ENCODE results near the gene XCL2. TPM values are rescaled to one million over a fixed set of nuclear protein-coding genes. Genes with fewer than 3 reads are reported as not detected.

Gene XCL2
- total RNA-seq, 1 experiment from 2014 or later, result not detected

DNA sequence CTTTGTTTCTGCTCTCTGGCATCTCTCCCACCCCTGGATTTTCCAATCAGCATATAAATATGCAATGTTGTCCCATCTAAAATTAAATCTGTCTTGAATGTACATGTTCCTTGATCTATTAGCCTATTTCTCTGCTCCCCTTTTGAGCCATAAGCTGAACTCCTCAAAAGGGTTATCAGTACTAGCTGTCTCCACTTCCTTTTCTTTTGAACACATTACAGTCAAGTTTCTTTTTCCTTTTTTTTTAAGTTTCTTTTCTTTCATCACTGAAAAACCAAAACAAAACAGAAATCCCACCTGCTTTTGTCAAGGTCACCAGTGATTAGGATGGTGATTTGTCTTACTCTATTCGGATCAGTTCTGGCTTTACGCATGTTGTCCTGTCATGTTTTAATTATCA lies 29.3 kb downstream of the XCL2 start (continued):
- TF ChIP-seq, protein P1, sequence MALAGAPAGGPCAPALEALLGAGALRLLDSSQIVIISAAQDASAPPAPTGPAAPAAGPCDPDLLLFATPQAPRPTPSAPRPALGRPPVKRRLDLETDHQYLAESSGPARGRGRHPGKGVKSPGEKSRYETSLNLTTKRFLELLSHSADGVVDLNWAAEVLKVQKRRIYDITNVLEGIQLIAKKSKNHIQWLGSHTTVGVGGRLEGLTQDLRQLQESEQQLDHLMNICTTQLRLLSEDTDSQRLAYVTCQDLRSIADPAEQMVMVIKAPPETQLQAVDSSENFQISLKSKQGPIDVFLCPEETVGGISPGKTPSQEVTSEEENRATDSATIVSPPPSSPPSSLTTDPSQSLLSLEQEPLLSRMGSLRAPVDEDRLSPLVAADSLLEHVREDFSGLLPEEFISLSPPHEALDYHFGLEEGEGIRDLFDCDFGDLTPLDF (CRISPR knock-in tag; IDR thresholded peaks at IDR 0.05), result no peak
- TF ChIP-seq EMX1 (CRISPR knock-in tag; IDR thresholded peaks at IDR 0.05) (no peak), NR2C2 (CRISPR knock-in tag; IDR thresholded peaks at IDR 0.05) (no peak), SMAD3 (CRISPR knock-in tag; IDR thresholded peaks at IDR 0.05; ENCODE audit: borderline replicate concordance) (no peak), NR3C1 (CRISPR knock-in tag; conservative IDR thresholded peaks at IDR 0.05; ENCODE audit: low read depth) (no peak)
- TF ChIP-seq, protein P2, sequence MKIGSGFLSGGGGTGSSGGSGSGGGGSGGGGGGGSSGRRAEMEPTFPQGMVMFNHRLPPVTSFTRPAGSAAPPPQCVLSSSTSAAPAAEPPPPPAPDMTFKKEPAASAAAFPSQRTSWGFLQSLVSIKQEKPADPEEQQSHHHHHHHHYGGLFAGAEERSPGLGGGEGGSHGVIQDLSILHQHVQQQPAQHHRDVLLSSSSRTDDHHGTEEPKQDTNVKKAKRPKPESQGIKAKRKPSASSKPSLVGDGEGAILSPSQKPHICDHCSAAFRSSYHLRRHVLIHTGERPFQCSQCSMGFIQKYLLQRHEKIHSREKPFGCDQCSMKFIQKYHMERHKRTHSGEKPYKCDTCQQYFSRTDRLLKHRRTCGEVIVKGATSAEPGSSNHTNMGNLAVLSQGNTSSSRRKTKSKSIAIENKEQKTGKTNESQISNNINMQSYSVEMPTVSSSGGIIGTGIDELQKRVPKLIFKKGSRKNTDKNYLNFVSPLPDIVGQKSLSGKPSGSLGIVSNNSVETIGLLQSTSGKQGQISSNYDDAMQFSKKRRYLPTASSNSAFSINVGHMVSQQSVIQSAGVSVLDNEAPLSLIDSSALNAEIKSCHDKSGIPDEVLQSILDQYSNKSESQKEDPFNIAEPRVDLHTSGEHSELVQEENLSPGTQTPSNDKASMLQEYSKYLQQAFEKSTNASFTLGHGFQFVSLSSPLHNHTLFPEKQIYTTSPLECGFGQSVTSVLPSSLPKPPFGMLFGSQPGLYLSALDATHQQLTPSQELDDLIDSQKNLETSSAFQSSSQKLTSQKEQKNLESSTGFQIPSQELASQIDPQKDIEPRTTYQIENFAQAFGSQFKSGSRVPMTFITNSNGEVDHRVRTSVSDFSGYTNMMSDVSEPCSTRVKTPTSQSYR (CRISPR knock-in tag; IDR thresholded peaks at IDR 0.05), result no peak
- TF ChIP-seq, protein P3, sequence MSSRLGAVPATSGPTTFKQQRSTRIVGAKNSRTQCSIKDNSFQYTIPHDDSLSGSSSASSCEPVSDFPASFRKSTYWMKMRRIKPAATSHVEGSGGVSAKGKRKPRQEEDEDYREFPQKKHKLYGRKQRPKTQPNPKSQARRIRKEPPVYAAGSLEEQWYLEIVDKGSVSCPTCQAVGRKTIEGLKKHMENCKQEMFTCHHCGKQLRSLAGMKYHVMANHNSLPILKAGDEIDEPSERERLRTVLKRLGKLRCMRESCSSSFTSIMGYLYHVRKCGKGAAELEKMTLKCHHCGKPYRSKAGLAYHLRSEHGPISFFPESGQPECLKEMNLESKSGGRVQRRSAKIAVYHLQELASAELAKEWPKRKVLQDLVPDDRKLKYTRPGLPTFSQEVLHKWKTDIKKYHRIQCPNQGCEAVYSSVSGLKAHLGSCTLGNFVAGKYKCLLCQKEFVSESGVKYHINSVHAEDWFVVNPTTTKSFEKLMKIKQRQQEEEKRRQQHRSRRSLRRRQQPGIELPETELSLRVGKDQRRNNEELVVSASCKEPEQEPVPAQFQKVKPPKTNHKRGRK (CRISPR knock-in tag; IDR thresholded peaks at IDR 0.05; ENCODE audit: borderline replicate concordance), result no peak

DNA sequence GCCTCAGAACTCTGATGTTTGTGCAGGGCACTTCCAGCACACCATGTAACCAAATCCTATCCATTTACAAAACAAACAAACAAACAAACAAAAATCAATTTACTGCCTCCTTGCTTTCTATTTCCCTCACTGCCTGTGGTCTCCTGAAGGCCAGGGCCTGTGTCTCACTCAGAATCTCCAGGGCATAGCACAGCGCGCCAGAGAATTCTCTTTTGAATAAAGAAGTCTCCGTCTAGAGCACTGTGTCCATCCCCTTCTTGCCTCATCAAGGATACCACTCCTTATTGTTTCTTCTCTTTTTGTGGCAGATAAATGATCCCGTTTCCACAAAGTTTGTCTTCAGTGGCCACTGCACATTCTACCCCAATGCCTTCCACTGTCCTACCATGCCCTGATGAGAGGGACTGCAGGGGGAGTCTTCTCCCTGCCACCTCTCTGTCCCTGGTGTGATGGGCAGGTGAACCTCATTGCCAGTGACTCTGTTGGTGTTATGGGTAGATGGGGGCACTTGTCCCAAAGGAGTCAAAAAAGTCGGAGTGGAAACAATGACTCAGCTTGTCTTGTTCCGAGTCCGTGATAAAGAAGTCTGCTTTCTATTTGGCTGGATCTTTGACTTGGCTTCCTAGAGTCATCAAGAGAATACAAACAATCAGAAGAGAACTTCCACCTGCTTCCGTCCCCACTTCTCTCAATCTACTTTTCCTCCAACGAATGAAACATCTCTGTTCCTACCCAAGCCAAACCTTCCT lies 30.0 kb downstream of the XCL2 start:
- no peaks in the 10 kb centered on the region for H3K27me3 Mint-ChIP-seq (ENCODE audit: low read depth)
- ChIA-PET POLR2A (no interaction called here), CTCF (no interaction called here)
- no peak overlapping the region for H3K4me3 Mint-ChIP-seq
- H3K9me3 Mint-ChIP-seq, result no peaks in the 10 kb centered on the region
- H3K36me3 Mint-ChIP-seq, result no peaks in the 10 kb centered on the region
- no peak overlapping the region; the same call in 1 of the 2 replicates for H3K27ac Mint-ChIP-seq
- ATAC-seq (no peak), DNase-seq (ENCODE audit: low spot score) (no peak)
- peaks cover 13% of the 10 kb centered on the region for H3K4me1 Mint-ChIP-seq
- TF ChIP-seq, protein P4, sequence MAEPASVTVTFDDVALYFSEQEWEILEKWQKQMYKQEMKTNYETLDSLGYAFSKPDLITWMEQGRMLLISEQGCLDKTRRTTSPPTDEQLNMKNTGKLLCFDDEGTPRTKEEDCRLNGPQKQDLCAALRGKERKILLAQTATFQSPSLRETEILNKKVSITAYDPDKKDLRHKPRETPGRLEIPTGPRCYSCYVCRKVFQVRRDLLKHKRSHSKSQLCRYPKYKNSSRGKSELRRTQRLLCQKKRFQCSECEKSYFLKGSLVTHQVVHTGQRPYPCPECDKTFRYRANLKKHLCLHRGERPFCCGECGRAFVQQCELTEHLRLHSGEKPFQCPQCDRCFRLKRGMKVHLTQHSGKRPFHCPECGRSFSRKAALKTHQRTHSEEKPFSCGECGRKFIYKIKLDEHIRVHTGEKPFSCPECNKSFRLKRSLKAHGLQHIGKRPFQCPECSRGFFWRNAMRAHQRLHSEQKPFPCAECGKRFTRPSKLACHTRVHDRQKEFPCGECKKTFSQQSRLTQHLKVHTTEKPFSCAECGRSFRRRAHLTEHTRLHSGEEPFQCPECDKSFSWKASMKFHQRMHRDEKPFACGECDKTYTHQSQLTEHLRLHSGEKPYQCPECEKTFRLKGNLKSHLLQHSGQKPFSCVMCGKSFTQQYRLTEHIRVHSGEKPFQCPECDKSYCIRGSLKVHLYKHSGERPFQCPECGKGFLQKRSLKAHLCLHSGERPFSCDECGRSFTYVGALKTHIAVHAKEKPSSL (CRISPR knock-in tag; conservative IDR thresholded peaks at IDR 0.05), result no peak
- TF ChIP-seq, protein P5, sequence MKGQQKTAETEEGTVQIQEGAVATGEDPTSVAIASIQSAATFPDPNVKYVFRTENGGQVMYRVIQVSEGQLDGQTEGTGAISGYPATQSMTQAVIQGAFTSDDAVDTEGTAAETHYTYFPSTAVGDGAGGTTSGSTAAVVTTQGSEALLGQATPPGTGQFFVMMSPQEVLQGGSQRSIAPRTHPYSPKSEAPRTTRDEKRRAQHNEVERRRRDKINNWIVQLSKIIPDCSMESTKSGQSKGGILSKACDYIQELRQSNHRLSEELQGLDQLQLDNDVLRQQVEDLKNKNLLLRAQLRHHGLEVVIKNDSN (CRISPR knock-in tag; IDR thresholded peaks at IDR 0.05), result no peak
- TF ChIP-seq ZNF263 (CRISPR knock-in tag; IDR thresholded peaks at IDR 0.05; ENCODE audit: low read depth) (no peak), RELA (CRISPR knock-in tag; IDR thresholded peaks at IDR 0.05; ENCODE audit: borderline replicate concordance) (no peak), MYBL2 (CRISPR knock-in tag; IDR thresholded peaks at IDR 0.05) (no peak)
- TF ChIP-seq, protein P6, sequence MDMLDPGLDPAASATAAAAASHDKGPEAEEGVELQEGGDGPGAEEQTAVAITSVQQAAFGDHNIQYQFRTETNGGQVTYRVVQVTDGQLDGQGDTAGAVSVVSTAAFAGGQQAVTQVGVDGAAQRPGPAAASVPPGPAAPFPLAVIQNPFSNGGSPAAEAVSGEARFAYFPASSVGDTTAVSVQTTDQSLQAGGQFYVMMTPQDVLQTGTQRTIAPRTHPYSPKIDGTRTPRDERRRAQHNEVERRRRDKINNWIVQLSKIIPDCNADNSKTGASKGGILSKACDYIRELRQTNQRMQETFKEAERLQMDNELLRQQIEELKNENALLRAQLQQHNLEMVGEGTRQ (CRISPR knock-in tag; IDR thresholded peaks at IDR 0.05), result no peak
- TF ChIP-seq, protein P7, sequence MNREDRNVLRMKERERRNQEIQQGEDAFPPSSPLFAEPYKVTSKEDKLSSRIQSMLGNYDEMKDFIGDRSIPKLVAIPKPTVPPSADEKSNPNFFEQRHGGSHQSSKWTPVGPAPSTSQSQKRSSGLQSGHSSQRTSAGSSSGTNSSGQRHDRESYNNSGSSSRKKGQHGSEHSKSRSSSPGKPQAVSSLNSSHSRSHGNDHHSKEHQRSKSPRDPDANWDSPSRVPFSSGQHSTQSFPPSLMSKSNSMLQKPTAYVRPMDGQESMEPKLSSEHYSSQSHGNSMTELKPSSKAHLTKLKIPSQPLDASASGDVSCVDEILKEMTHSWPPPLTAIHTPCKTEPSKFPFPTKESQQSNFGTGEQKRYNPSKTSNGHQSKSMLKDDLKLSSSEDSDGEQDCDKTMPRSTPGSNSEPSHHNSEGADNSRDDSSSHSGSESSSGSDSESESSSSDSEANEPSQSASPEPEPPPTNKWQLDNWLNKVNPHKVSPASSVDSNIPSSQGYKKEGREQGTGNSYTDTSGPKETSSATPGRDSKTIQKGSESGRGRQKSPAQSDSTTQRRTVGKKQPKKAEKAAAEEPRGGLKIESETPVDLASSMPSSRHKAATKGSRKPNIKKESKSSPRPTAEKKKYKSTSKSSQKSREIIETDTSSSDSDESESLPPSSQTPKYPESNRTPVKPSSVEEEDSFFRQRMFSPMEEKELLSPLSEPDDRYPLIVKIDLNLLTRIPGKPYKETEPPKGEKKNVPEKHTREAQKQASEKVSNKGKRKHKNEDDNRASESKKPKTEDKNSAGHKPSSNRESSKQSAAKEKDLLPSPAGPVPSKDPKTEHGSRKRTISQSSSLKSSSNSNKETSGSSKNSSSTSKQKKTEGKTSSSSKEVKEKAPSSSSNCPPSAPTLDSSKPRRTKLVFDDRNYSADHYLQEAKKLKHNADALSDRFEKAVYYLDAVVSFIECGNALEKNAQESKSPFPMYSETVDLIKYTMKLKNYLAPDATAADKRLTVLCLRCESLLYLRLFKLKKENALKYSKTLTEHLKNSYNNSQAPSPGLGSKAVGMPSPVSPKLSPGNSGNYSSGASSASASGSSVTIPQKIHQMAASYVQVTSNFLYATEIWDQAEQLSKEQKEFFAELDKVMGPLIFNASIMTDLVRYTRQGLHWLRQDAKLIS (CRISPR knock-in tag; IDR thresholded peaks at IDR 0.05; ENCODE audit: borderline replicate concordance), result no peak
- TF ChIP-seq, protein P8, sequence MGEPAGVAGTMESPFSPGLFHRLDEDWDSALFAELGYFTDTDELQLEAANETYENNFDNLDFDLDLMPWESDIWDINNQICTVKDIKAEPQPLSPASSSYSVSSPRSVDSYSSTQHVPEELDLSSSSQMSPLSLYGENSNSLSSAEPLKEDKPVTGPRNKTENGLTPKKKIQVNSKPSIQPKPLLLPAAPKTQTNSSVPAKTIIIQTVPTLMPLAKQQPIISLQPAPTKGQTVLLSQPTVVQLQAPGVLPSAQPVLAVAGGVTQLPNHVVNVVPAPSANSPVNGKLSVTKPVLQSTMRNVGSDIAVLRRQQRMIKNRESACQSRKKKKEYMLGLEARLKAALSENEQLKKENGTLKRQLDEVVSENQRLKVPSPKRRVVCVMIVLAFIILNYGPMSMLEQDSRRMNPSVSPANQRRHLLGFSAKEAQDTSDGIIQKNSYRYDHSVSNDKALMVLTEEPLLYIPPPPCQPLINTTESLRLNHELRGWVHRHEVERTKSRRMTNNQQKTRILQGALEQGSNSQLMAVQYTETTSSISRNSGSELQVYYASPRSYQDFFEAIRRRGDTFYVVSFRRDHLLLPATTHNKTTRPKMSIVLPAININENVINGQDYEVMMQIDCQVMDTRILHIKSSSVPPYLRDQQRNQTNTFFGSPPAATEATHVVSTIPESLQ (CRISPR knock-in tag; IDR thresholded peaks at IDR 0.05), result no peak
- TF ChIP-seq, protein P9, sequence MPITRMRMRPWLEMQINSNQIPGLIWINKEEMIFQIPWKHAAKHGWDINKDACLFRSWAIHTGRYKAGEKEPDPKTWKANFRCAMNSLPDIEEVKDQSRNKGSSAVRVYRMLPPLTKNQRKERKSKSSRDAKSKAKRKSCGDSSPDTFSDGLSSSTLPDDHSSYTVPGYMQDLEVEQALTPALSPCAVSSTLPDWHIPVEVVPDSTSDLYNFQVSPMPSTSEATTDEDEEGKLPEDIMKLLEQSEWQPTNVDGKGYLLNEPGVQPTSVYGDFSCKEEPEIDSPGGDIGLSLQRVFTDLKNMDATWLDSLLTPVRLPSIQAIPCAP (CRISPR knock-in tag; IDR thresholded peaks at IDR 0.05), result no peak
